SK-N-SH (cell line): ENCODE data around the gene CENPP. TPM values are rescaled to one million over a fixed set of nuclear protein-coding genes. Genes with fewer than 3 reads are reported as not detected.

Source experiments
- CTCF ChIA-PET: fragments of 300-600, 350-600 bp; formaldehyde crosslinking; extraction: SDS; loops from one replicate; lab custom pipeline; 2021; lab: Yijun Ruan, JAX
- POLR2A ChIA-PET: fragments of 350-600 bp; sonication (Branson Sonifier 250); formaldehyde crosslinking; extraction: SDS; loops from one replicate; lab custom pipeline; 2020; ENCODE audit warnings: antibody characterized with exemption, inconsistent platforms; lab: Yijun Ruan, JAX
- DNase-seq: peaks from one replicate; pipeline ENCODE4 v3.0.0; 2012
- H2AFZ ChIP-seq: fragments of 200-600 bp; sonication (generic); 2 replicates; pipeline ENCODE4 v1.8.1; 2016; ENCODE audit warnings: antibody characterized with exemption, mild to moderate bottlenecking, low read depth
- H3F3A ChIP-seq: fragments of 200-600 bp; sonication (generic); replicated peaks from 2 replicates; pipeline ENCODE3; 2016; ENCODE audit warnings: antibody characterized with exemption, mild to moderate bottlenecking; ENCODE audit not compliant: insufficient read depth
- H3K27ac ChIP-seq, 2 experiments: fragments of 200-500 bp in 1 of 2; fragments of 200-600 bp in 1 of 2; sonication (Bioruptor generic) in 1 of 2; sonication (generic), shearing (Covaris generic) in 1 of 2; 2 replicates each; pipeline versions ENCODE4 v1.5.1 to v1.6.1; 2014 to 2016; ENCODE audit warnings: low read depth in 2 of 2, inconsistent platforms in 1 of 2, low read length in 1 of 2, mild to moderate bottlenecking in 1 of 2, mixed read lengths in 1 of 2
- H3K27me3 ChIP-seq: fragments of 200-600 bp; sonication (generic), shearing (Covaris generic); 2 replicates; pipeline ENCODE4 v1.6.1; 2016; ENCODE audit warnings: mixed run types; ENCODE audit not compliant: insufficient read depth
- H3K36me3 ChIP-seq, 2 experiments: fragments of 200-500 bp in 1 of 2; fragments of 200-600 bp in 1 of 2; sonication (Bioruptor generic) in 1 of 2; sonication (generic) in 1 of 2; replicated peaks in 1 of 2; 2 replicates each; pipeline versions ENCODE3 to v1.5.1; 2014 to 2016; ENCODE audit warnings: low read length in 1 of 2, mild to moderate bottlenecking in 1 of 2; ENCODE audit not compliant: insufficient read depth in 2 of 2, control insufficient read depth in 1 of 2
- H3K4me1 ChIP-seq, 2 experiments: fragments of 200-500 bp in 1 of 2; fragments of 200-600 bp in 1 of 2; sonication (Bioruptor generic) in 1 of 2; sonication (generic), shearing (Covaris generic) in 1 of 2; 2 replicates each; pipeline versions ENCODE4 v1.5.1 to v1.6.1; 2014 to 2016; ENCODE audit warnings: low read depth in 1 of 2, low read length in 1 of 2, mixed run types in 1 of 2; ENCODE audit not compliant: insufficient read depth in 2 of 2, control insufficient read depth in 1 of 2
- H3K4me2 ChIP-seq: fragments of 200-600 bp; sonication (generic), shearing (Covaris generic); 2 replicates; pipeline ENCODE4 v1.6.1; 2017; ENCODE audit warnings: mixed run types
- H3K4me3 ChIP-seq, 2 experiments: fragments of 200-500 bp in 1 of 2; fragments of 200-600 bp in 1 of 2; sonication (Bioruptor generic) in 1 of 2; sonication (generic), shearing (Covaris generic) in 1 of 2; 2 replicates each; pipeline versions ENCODE4 v1.5.1 to v1.8.1; 2014 to 2016; ENCODE audit warnings: low read depth in 2 of 2, inconsistent platforms in 1 of 2, low read length in 1 of 2, mild to moderate bottlenecking in 1 of 2, mixed read lengths in 1 of 2, moderate library complexity in 1 of 2
- H3K79me2 ChIP-seq: fragments of 200-600 bp; sonication (generic); 2 replicates; pipeline ENCODE4 v1.8.1; 2017; ENCODE audit warnings: mild to moderate bottlenecking; ENCODE audit not compliant: insufficient read depth
- H3K9ac ChIP-seq: fragments of 200-600 bp; sonication (generic); 2 replicates; pipeline ENCODE4 v1.6.1; 2017; ENCODE audit warnings: mixed run types
- H3K9me2 ChIP-seq: fragments of 200-600 bp; sonication (generic); 2 replicates; pipeline ENCODE4 v1.6.1; 2017; ENCODE audit warnings: mixed run types
- H3K9me3 ChIP-seq: fragments of 200-600 bp; sonication (generic); 2 replicates; pipeline ENCODE4 v1.6.1; 2017; ENCODE audit warnings: mixed run types, mild to moderate bottlenecking, moderate library complexity
- H4K20me1 ChIP-seq: fragments of 200-600 bp; sonication (generic); 2 replicates; pipeline ENCODE4 v1.6.1; 2017; ENCODE audit warnings: mild to moderate bottlenecking, mixed run types; ENCODE audit not compliant: insufficient read depth
- CHD2 ChIP-seq: fragments of 150-350 bp; IDR thresholded peaks from 2 replicates; pipeline ENCODE4 v1.6.1; 2018; ENCODE audit warnings: low read length; ENCODE audit not compliant: partially characterized antibody
- FOSL2 ChIP-seq: IDR thresholded peaks from 2 replicates; pipeline ENCODE4 v1.4.0; 2012; ENCODE audit warnings: low read depth, mild to moderate bottlenecking, moderate library complexity, borderline replicate concordance
- FOXJ3 ChIP-seq: sonication (generic); formaldehyde crosslinking; IDR thresholded peaks from 2 replicates; pipeline ENCODE4 v1.5.1; 2020; ENCODE audit warnings: mild to moderate bottlenecking, missing genetic modification reagents
- GABPA ChIP-seq: IDR thresholded peaks from 2 replicates; pipeline ENCODE4 v1.4.0; 2012; ENCODE audit warnings: low read depth, mild to moderate bottlenecking
- MEF2A ChIP-seq: IDR thresholded peaks from 2 replicates; pipeline ENCODE4 v1.4.0; 2012; ENCODE audit warnings: low read depth, borderline replicate concordance
- SMC3 ChIP-seq: IDR thresholded peaks from 2 replicates; pipeline ENCODE4 v1.6.1; 2012; ENCODE audit warnings: low read depth, low read length, improper control_type of control experiment
- ZBTB33 ChIP-seq: IDR thresholded peaks from 2 replicates; pipeline ENCODE4 v1.4.0; 2012; ENCODE audit warnings: low read depth, borderline replicate concordance
- WGBS: methylation state at CpG from one replicate; pipeline ENCODE4 v1.1.6; 2017; ENCODE audit warnings: low lambda C conversion rate; 5-methylcytosine and 5-hydroxymethylcytosine counted together
- polyA plus RNA-seq, 3 experiments: library from polyadenylated mRNA; depleted of rRNA; stranded (reverse); fragments of >200 nt; gene quantifications; 2 replicates each; pipeline ENCODE4 v1.2.3, GENCODE V29; 2012
- TF ChIP-seq, protein P1 (sequence below): IDR thresholded peaks from 2 replicates; pipeline ENCODE4 v1.6.1; 2012; ENCODE audit warnings: mild to moderate bottlenecking, low read depth, low read length, moderate library complexity

The CENPP gene
- polyA plus RNA-seq, 1 of the 3 experiments (the other 2 are of a cell fraction): 1.3 TPM

- TF ChIP-seq, protein P1, sequence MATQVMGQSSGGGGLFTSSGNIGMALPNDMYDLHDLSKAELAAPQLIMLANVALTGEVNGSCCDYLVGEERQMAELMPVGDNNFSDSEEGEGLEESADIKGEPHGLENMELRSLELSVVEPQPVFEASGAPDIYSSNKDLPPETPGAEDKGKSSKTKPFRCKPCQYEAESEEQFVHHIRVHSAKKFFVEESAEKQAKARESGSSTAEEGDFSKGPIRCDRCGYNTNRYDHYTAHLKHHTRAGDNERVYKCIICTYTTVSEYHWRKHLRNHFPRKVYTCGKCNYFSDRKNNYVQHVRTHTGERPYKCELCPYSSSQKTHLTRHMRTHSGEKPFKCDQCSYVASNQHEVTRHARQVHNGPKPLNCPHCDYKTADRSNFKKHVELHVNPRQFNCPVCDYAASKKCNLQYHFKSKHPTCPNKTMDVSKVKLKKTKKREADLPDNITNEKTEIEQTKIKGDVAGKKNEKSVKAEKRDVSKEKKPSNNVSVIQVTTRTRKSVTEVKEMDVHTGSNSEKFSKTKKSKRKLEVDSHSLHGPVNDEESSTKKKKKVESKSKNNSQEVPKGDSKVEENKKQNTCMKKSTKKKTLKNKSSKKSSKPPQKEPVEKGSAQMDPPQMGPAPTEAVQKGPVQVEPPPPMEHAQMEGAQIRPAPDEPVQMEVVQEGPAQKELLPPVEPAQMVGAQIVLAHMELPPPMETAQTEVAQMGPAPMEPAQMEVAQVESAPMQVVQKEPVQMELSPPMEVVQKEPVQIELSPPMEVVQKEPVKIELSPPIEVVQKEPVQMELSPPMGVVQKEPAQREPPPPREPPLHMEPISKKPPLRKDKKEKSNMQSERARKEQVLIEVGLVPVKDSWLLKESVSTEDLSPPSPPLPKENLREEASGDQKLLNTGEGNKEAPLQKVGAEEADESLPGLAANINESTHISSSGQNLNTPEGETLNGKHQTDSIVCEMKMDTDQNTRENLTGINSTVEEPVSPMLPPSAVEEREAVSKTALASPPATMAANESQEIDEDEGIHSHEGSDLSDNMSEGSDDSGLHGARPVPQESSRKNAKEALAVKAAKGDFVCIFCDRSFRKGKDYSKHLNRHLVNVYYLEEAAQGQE: no peak
- TF ChIP-seq CHD2: no peak
- no peak for TF ChIP-seq GABPA
- no peak for TF ChIP-seq ZBTB33
- TF ChIP-seq FOXJ3 (CRISPR knock-in tag): no peak
These were observed 330.3 kb downstream of the CENPP start (continued) for GRCh38 chr9:92655896-92656536.

- Histone ChIP-seq H3K9ac (no peak overlapping the region), H2AFZ (no peak overlapping the region), H3K4me2 (no peak overlapping the region), H3K9me2 (no peaks in the 10 kb centered on the region), H3K9me3 (no peaks in the 10 kb centered on the region), H3K79me2 (peaks cover 63% of the 10 kb centered on the region), H3K4me1 (peaks cover 0 to 10% of the 10 kb centered on the region in 2 experiments; a peak in 2 of 4 replicates), H3K27ac (no peak overlapping the region), H3K4me3 (no peak overlapping the region), H3K36me3 (peaks cover 0 to 31% of the 10 kb centered on the region in 2 experiments), H4K20me1 (peaks cover 9% of the 10 kb centered on the region; the same call in 1 of the 2 replicates), H3F3A (no peaks in the 10 kb centered on the region), H3K27me3 (no peaks in the 10 kb centered on the region)
- TF ChIP-seq MEF2A: no peak
- TF ChIP-seq, protein P1: no peak
- no peak for TF ChIP-seq FOSL2
- no peak for TF ChIP-seq SMC3
- POLR2A ChIA-PET: no interaction called here
- no peak for DNase-seq
- 94% methylated on average over 8 of the region's 11 CpGs for WGBS
- CTCF ChIA-PET: no interaction called here
These were observed 330.8 kb downstream of the CENPP start for GRCh38 chr9:92656537-92656925.
